Lower lobe of right lung (tissue), 2 donors: Measurements from ENCODE around the gene SLC27A1. TPM values are rescaled to one million over a fixed set of nuclear protein-coding genes. Genes with fewer than 3 reads are reported as not detected.

Experiments used
- ATAC-seq, 2 donors: fragments of 200-7000 bp; cut with Tn5 transposase; one replicate each; pipeline ENCODE4 v1.9.1; 2020 to 2022; ENCODE audit warnings: mild to moderate bottlenecking in 2 of 2, moderate library complexity in 2 of 2
- DNase-seq: peaks from one replicate; pipeline ENCODE4 v3.0.0-alpha.2; 2020
- H3K27ac ChIP-seq: fragments of 200-600 bp; one replicate; pipeline ENCODE4 v1.8.0; 2022
- H3K27me3 ChIP-seq: fragments of 200-600 bp; one replicate; pipeline ENCODE4 v1.8.0; 2022; ENCODE audit warnings: low read depth
- H3K36me3 ChIP-seq: fragments of 200-600 bp; one replicate; pipeline ENCODE4 v1.8.0; 2022; ENCODE audit warnings: mild to moderate bottlenecking
- H3K4me1 ChIP-seq: fragments of 200-600 bp; one replicate; pipeline ENCODE4 v1.8.0; 2022
- H3K4me3 ChIP-seq: fragments of 200-600 bp; one replicate; pipeline ENCODE4 v1.8.0; 2022; ENCODE audit warnings: mild to moderate bottlenecking
- H3K9me3 ChIP-seq: fragments of 200-600 bp; one replicate; pipeline ENCODE4 v1.8.0; 2022
- CTCF ChIP-seq: fragments of 200-600 bp; IDR thresholded peaks from one replicate; pipeline ENCODE4 v1.8.0; 2022; ENCODE audit warnings: antibody characterized with exemption, mild to moderate bottlenecking
- intact Hi-C: fragments of 100-400 bp; cut with DNase I; formaldehyde crosslinking; loops from one replicate; pipeline ENCODE4 v1.11.0; 2022
- total RNA-seq: library from RNA; stranded (reverse); fragmentation: NEBNext Ultra II Directional; extraction: Animal tissue kit (Norgen Biotek cat#: 25700); gene quantifications from one replicate; pipeline ENCODE4 v1.2.1, GENCODE V29; 2021
- donor health status: DM: no; HTN: yes; CAD: no; lungs with severe emphysema.

SLC27A1 gene
- total RNA-seq, 1 donor from 2014 or later: 27.0 TPM

- Histone ChIP-seq H3K27ac (peak overlapping the region; percentile 59), H3K36me3 (no peaks in the 10 kb centered on the region), H3K27me3 (no peaks in the 10 kb centered on the region), H3K4me3 (no peak overlapping the region), H3K9me3 (no peaks in the 10 kb centered on the region), H3K4me1 (peaks cover 22% of the 10 kb centered on the region)
- intact Hi-C loops: no loop called here
- ATAC-seq: no peak
- no peak for TF ChIP-seq CTCF
- DNase-seq: no peak
Measured at GRCh38 chr19:17487284-17488121, 17.2 kb downstream of the SLC27A1 start.

GRCh38 chr19:17488593-17489391, 18.5 kb downstream of the SLC27A1 start:
- intact Hi-C loops: no loop called here
- Histone ChIP-seq H3K27ac (peak overlapping the region; percentile 59), H3K27me3 (no peaks in the 10 kb centered on the region), H3K4me3 (peak overlapping the region; percentile 29), H3K36me3 (no peaks in the 10 kb centered on the region), H3K4me1 (peaks cover 22% of the 10 kb centered on the region), H3K9me3 (no peaks in the 10 kb centered on the region)
- peak; percentile 38 for TF ChIP-seq CTCF
- DNase-seq (peak; percentile 94), ATAC-seq (peak; percentile 98 to 99)

GRCh38 chr19:17489392-17490030, 19.2 kb downstream of the SLC27A1 start:
- intact Hi-C loops: no loop called here
- Histone ChIP-seq H3K4me1 (peaks cover 22% of the 10 kb centered on the region), H3K27ac (peak overlapping the region; percentile 59), H3K4me3 (no peak overlapping the region), H3K9me3 (no peaks in the 10 kb centered on the region), H3K27me3 (no peaks in the 10 kb centered on the region), H3K36me3 (no peaks in the 10 kb centered on the region)
- DNase-seq: no peak
- peak; percentile 2 for TF ChIP-seq CTCF
- ATAC-seq: no peak

- H3K36me3 ChIP-seq: no peaks in the 10 kb centered on the region
Measured at GRCh38 chr19:17490411-17490810, 20.1 kb downstream of the SLC27A1 start.

More at GRCh38 chr19:17490411-17490810, 20.1 kb downstream of the SLC27A1 start:
- Histone ChIP-seq H3K27ac (no peak overlapping the region), H3K4me3 (no peak overlapping the region), H3K27me3 (no peaks in the 10 kb centered on the region), H3K9me3 (no peaks in the 10 kb centered on the region), H3K4me1 (peaks cover 22% of the 10 kb centered on the region)
- TF ChIP-seq CTCF: no peak
- intact Hi-C loops: no loop called here
- DNase-seq: no peak
- ATAC-seq: no peak
